SK-N-SH (cell line): ENCODE results near the gene EAPP. TPM values are rescaled to one million over a fixed set of nuclear protein-coding genes. Genes with fewer than 3 reads are reported as not detected.

Source experiments
- CTCF ChIA-PET: fragments of 300-600, 350-600 bp; formaldehyde crosslinking; extraction: SDS; loops from one replicate; lab custom pipeline; 2021; lab: Yijun Ruan, JAX
- POLR2A ChIA-PET: fragments of 350-600 bp; sonication (Branson Sonifier 250); formaldehyde crosslinking; extraction: SDS; loops from one replicate; lab custom pipeline; 2020; ENCODE audit warnings: antibody characterized with exemption, inconsistent platforms; lab: Yijun Ruan, JAX
- DNase-seq: peaks from one replicate; pipeline ENCODE4 v3.0.0; 2012
- H2AFZ ChIP-seq: fragments of 200-600 bp; sonication (generic); 2 replicates; pipeline ENCODE4 v1.8.1; 2016; ENCODE audit warnings: antibody characterized with exemption, mild to moderate bottlenecking, low read depth
- H3F3A ChIP-seq: fragments of 200-600 bp; sonication (generic); replicated peaks from 2 replicates; pipeline ENCODE3; 2016; ENCODE audit warnings: antibody characterized with exemption, mild to moderate bottlenecking; ENCODE audit not compliant: insufficient read depth
- H3K27ac ChIP-seq, 2 experiments: fragments of 200-500 bp in 1 of 2; fragments of 200-600 bp in 1 of 2; sonication (Bioruptor generic) in 1 of 2; sonication (generic), shearing (Covaris generic) in 1 of 2; 2 replicates each; pipeline versions ENCODE4 v1.5.1 to v1.6.1; 2014 to 2016; ENCODE audit warnings: low read depth in 2 of 2, inconsistent platforms in 1 of 2, low read length in 1 of 2, mild to moderate bottlenecking in 1 of 2, mixed read lengths in 1 of 2
- H3K27me3 ChIP-seq: fragments of 200-600 bp; sonication (generic), shearing (Covaris generic); 2 replicates; pipeline ENCODE4 v1.6.1; 2016; ENCODE audit warnings: mixed run types; ENCODE audit not compliant: insufficient read depth
- H3K36me3 ChIP-seq, 2 experiments: fragments of 200-500 bp in 1 of 2; fragments of 200-600 bp in 1 of 2; sonication (Bioruptor generic) in 1 of 2; sonication (generic) in 1 of 2; replicated peaks in 1 of 2; 2 replicates each; pipeline versions ENCODE3 to v1.5.1; 2014 to 2016; ENCODE audit warnings: low read length in 1 of 2, mild to moderate bottlenecking in 1 of 2; ENCODE audit not compliant: insufficient read depth in 2 of 2, control insufficient read depth in 1 of 2
- H3K4me1 ChIP-seq, 2 experiments: fragments of 200-500 bp in 1 of 2; fragments of 200-600 bp in 1 of 2; sonication (Bioruptor generic) in 1 of 2; sonication (generic), shearing (Covaris generic) in 1 of 2; 2 replicates each; pipeline versions ENCODE4 v1.5.1 to v1.6.1; 2014 to 2016; ENCODE audit warnings: low read depth in 1 of 2, low read length in 1 of 2, mixed run types in 1 of 2; ENCODE audit not compliant: insufficient read depth in 2 of 2, control insufficient read depth in 1 of 2
- H3K4me2 ChIP-seq: fragments of 200-600 bp; sonication (generic), shearing (Covaris generic); 2 replicates; pipeline ENCODE4 v1.6.1; 2017; ENCODE audit warnings: mixed run types
- H3K4me3 ChIP-seq, 2 experiments: fragments of 200-500 bp in 1 of 2; fragments of 200-600 bp in 1 of 2; sonication (Bioruptor generic) in 1 of 2; sonication (generic), shearing (Covaris generic) in 1 of 2; 2 replicates each; pipeline versions ENCODE4 v1.5.1 to v1.8.1; 2014 to 2016; ENCODE audit warnings: low read depth in 2 of 2, inconsistent platforms in 1 of 2, low read length in 1 of 2, mild to moderate bottlenecking in 1 of 2, mixed read lengths in 1 of 2, moderate library complexity in 1 of 2
- H3K79me2 ChIP-seq: fragments of 200-600 bp; sonication (generic); 2 replicates; pipeline ENCODE4 v1.8.1; 2017; ENCODE audit warnings: mild to moderate bottlenecking; ENCODE audit not compliant: insufficient read depth
- H3K9ac ChIP-seq: fragments of 200-600 bp; sonication (generic); 2 replicates; pipeline ENCODE4 v1.6.1; 2017; ENCODE audit warnings: mixed run types
- H3K9me2 ChIP-seq: fragments of 200-600 bp; sonication (generic); 2 replicates; pipeline ENCODE4 v1.6.1; 2017; ENCODE audit warnings: mixed run types
- H3K9me3 ChIP-seq: fragments of 200-600 bp; sonication (generic); 2 replicates; pipeline ENCODE4 v1.6.1; 2017; ENCODE audit warnings: mixed run types, mild to moderate bottlenecking, moderate library complexity
- H4K20me1 ChIP-seq: fragments of 200-600 bp; sonication (generic); 2 replicates; pipeline ENCODE4 v1.6.1; 2017; ENCODE audit warnings: mild to moderate bottlenecking, mixed run types; ENCODE audit not compliant: insufficient read depth
- ELF1 ChIP-seq: IDR thresholded peaks from 2 replicates; pipeline ENCODE4 v1.4.0; 2012
- FOXJ3 ChIP-seq: sonication (generic); formaldehyde crosslinking; IDR thresholded peaks from 2 replicates; pipeline ENCODE4 v1.5.1; 2020; ENCODE audit warnings: mild to moderate bottlenecking, missing genetic modification reagents
- GABPA ChIP-seq: IDR thresholded peaks from 2 replicates; pipeline ENCODE4 v1.4.0; 2012; ENCODE audit warnings: low read depth, mild to moderate bottlenecking
- RAD21 ChIP-seq: IDR thresholded peaks from 2 replicates; pipeline ENCODE4 v1.6.1; 2012; ENCODE audit warnings: mild to moderate bottlenecking, low read length
- RCOR1 ChIP-seq: fragments of 150-350 bp; IDR thresholded peaks from 2 replicates; pipeline ENCODE4 v1.6.1; 2017; ENCODE audit warnings: antibody characterized with exemption, low read length
- USF1 ChIP-seq: IDR thresholded peaks from 2 replicates; pipeline ENCODE4 v1.4.0; 2012; ENCODE audit warnings: low read depth, borderline replicate concordance
- WGBS: methylation state at CpG from one replicate; pipeline ENCODE4 v1.1.6; 2017; ENCODE audit warnings: low lambda C conversion rate; 5-methylcytosine and 5-hydroxymethylcytosine counted together
- polyA plus RNA-seq, 3 experiments: library from polyadenylated mRNA; depleted of rRNA; stranded (reverse); fragments of >200 nt; gene quantifications; 2 replicates each; pipeline ENCODE4 v1.2.3, GENCODE V29; 2012
- small RNA-seq, 7 experiments: library from RNA; depleted of rRNA; stranded (forward); fragments of <200 nt; gene quantifications; one replicate each; pipeline ENCODE3, GENCODE V24; 2012

Gene EAPP
- polyA plus RNA-seq, 1 of the 3 experiments (the other 2 are of a cell fraction): 30.0 TPM

- Histone ChIP-seq H3K79me2 (no peaks in the 10 kb centered on the region), H3F3A (peaks cover 4% of the 10 kb centered on the region), H3K9me2 (no peaks in the 10 kb centered on the region), H3K4me3 (no peak overlapping the region), H3K9ac (no peak overlapping the region), H3K27ac (no peak overlapping the region), H2AFZ (no peak overlapping the region), H3K36me3 (no peaks in the 10 kb centered on the region), H3K9me3 (no peaks in the 10 kb centered on the region), H3K27me3 (no peaks in the 10 kb centered on the region), H4K20me1 (no peaks in the 10 kb centered on the region), H3K4me2 (no peak overlapping the region), H3K4me1 (peaks cover 3% of the 10 kb centered on the region in 2 experiments; a peak in 2 of 4 replicates)
- no peak for DNase-seq
- no peak for TF ChIP-seq FOXJ3 (CRISPR knock-in tag)
- no peak for TF ChIP-seq GABPA
- no peak for TF ChIP-seq USF1
- TF ChIP-seq ELF1: no peak
- TF ChIP-seq RCOR1: no peak
- POLR2A ChIA-PET: no interaction called here
- CTCF ChIA-PET: interaction anchor here (0.6 kb wide), 1 partner anchor 147 kb away, joined by 3 read pairs; no protein-coding TSS in a partner anchor
Measured at GRCh38 chr14:34470319-34470718, 69.2 kb downstream of the EAPP start.

GRCh38 chr14:34466691-34467090, 72.8 kb downstream of the EAPP start:
- Histone ChIP-seq H3K27me3 (no peaks in the 10 kb centered on the region), H2AFZ (no peak overlapping the region), H3K9me3 (no peaks in the 10 kb centered on the region), H3F3A (no peaks in the 10 kb centered on the region), H3K4me2 (no peak overlapping the region), H3K9me2 (no peaks in the 10 kb centered on the region), H3K79me2 (peaks cover under 1% of the 10 kb centered on the region; the same call in 1 of the 2 replicates), H3K4me1 (peaks cover 8 to 9% of the 10 kb centered on the region in 2 experiments; a peak in 2 of 4 replicates), H3K36me3 (no peaks in the 10 kb centered on the region), H3K27ac (no peak overlapping the region), H3K4me3 (no peak overlapping the region), H4K20me1 (no peaks in the 10 kb centered on the region), H3K9ac (no peak overlapping the region)
- 96% methylated on average over 2 of the region's 2 CpGs for WGBS
- CTCF ChIA-PET: no interaction called here
- DNase-seq: no peak
- no peak for TF ChIP-seq RAD21
- no peak for TF ChIP-seq FOXJ3 (CRISPR knock-in tag)
- POLR2A ChIA-PET: no interaction called here

Small RNAs within 50 kb of the gene (small RNA-seq; reads per million reads assigned to genes)
- gene RNU1-27P (0 reads per million in 7 experiments), gene RNU1-28P (0 reads per million in 7 experiments)

Other genes with a start within 250 kb of the EAPP start
- gene SPTSSA, start 77.5 kb downstream of the EAPP start, polyA plus RNA-seq (2012; rRNA removed): 27.8 and 39.5 TPM in 2 replicates
- 33.1 and 67.0 TPM in 2 replicates for gene SNX6, start 90.4 kb upstream of the EAPP start, polyA plus RNA-seq (2012; rRNA removed)
- gene CFL2, start 174.9 kb upstream of the EAPP start, polyA plus RNA-seq (2012; rRNA removed): 48.1 and 60.9 TPM in 2 replicates